Muscle of back (tissue), 13 donors: ENCODE results near the gene RAB7A. TPM values are rescaled to one million over a fixed set of nuclear protein-coding genes. Genes with fewer than 3 reads are reported as not detected.

Experiments used
- DNase-seq, 3 donors: peaks; one replicate each; pipeline versions ENCODE4 v3.0.0 to v3.0.0-alpha.2; 2013
- long read RNA-seq, 9 donors: transcript quantifications; one replicate each; lab custom pipeline, GENCODE V29; 2026
- polyA plus RNA-seq, 10 donors: library from polyadenylated mRNA; unstranded; fragments of 120-200 nt; gene quantifications; one replicate each; pipeline ENCODE4 v1.2.1, GENCODE V29; 2013; ENCODE audit not compliant: insufficient read length in 10 of 10

Gene RAB7A
- polyA plus RNA-seq = 100 to 1,000 TPM; 134 to 184 (median 145) TPM
- long read RNA-seq, donor 1, transcript RAB7A-201 (6 exons, 2,244 nt) = major isoform, 51 of 68 reads
- long read RNA-seq, donor 1, partial matches to known transcripts = 17 of 68 reads
- long read RNA-seq, donor 1, other reads (novel, unspliced or antisense) = 0 of 68 reads
- long read RNA-seq, donor 2, transcript RAB7A-201 (6 exons, 2,244 nt) = major isoform, 29 of 29 reads
- long read RNA-seq, donor 2, partial matches to known transcripts = 0 of 29 reads
- long read RNA-seq, donor 2, other reads (novel, unspliced or antisense) = 0 of 29 reads
- long read RNA-seq, donor 3 = 0 reads
- long read RNA-seq, donor 4, transcript RAB7A-201 (6 exons, 2,244 nt) = major isoform, 39 of 72 reads
- long read RNA-seq, donor 4, partial matches to known transcripts = 33 of 72 reads
- long read RNA-seq, donor 4, other reads (novel, unspliced or antisense) = 0 of 72 reads
- long read RNA-seq, donor 5, transcript RAB7A-201 (6 exons, 2,244 nt) = major isoform, 57 of 114 reads
- long read RNA-seq, donor 5, partial matches to known transcripts = 54 of 114 reads
- long read RNA-seq, donor 5, other reads (novel, unspliced or antisense) = 0 of 114 reads
- long read RNA-seq, donor 6, transcript RAB7A-201 (6 exons, 2,244 nt) = major isoform, 65 of 86 reads
- long read RNA-seq, donor 6, partial matches to known transcripts = 20 of 86 reads
- long read RNA-seq, donor 6, other reads (novel, unspliced or antisense) = 0 of 86 reads
- long read RNA-seq, donor 7, transcript RAB7A-201 (6 exons, 2,244 nt) = major isoform, 35 of 72 reads
- long read RNA-seq, donor 7, partial matches to known transcripts = 35 of 72 reads
- long read RNA-seq, donor 7, other reads (novel, unspliced or antisense) = 0 of 72 reads
- long read RNA-seq, donor 8, transcript RAB7A-201 (6 exons, 2,244 nt) = major isoform, 53 of 70 reads
- long read RNA-seq, donor 8, partial matches to known transcripts = 17 of 70 reads
- long read RNA-seq, donor 8, other reads (novel, unspliced or antisense) = 0 of 70 reads
- long read RNA-seq, donor 9, transcript RAB7A-201 (6 exons, 2,244 nt) = major isoform, 12 of 13 reads
- long read RNA-seq, donor 9, partial matches to known transcripts = 0 of 13 reads
- long read RNA-seq, donor 9, other reads (novel, unspliced or antisense) = 0 of 13 reads

DNA sequence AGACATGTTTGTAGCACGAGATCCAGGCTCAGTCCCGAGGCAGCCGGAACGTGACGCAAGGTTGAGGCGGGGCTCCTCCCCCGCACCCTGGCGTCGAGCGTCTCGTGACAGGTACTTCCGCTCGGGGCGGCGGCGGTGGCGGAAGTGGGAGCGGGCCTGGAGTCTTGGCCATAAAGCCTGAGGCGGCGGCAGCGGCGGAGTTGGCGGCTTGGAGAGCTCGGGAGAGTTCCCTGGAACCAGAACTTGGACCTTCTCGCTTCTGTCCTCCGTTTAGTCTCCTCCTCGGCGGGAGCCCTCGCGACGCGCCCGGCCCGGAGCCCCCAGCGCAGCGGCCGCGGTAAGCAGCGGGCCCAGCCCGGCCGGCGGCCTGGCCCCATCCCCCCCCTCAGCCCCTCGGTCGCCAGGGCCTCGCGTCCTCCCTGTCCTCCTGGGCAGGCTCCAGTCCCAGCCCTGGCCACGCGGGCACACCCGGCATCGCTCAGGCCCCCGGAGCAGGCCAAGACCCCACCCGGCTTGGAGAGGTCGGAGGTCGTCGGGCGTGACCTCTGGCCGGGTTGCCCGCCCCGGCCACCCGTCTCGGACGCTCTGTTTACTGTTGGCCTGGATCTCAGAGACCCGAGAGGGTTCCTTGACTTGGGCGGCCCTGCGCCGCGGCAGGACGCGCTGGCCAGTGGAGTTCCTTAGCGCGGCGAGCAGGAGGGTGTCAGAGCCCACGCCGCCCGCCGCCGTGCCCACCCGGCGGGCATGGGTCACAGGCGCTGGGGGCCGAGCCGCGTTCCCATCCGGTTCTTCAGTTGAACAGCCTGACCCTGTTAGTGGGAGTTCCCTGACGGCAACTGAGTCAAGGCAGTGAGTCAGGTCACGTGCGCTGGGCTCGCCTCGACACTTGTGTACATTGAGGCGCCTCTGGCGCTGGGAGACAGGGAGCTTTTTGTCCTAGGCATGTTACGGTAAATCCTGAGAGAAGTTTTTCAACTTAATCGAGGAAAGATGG is at the start of gene RAB7A:
TSS of gene RAB7A (plus strand) at position 161 of the 994 bp plus-strand sequence. CDS start 69,185 bp downstream, outside the sequence.
- DNase-seq = peak; percentile 98 to 99 (median 98)

DNA sequence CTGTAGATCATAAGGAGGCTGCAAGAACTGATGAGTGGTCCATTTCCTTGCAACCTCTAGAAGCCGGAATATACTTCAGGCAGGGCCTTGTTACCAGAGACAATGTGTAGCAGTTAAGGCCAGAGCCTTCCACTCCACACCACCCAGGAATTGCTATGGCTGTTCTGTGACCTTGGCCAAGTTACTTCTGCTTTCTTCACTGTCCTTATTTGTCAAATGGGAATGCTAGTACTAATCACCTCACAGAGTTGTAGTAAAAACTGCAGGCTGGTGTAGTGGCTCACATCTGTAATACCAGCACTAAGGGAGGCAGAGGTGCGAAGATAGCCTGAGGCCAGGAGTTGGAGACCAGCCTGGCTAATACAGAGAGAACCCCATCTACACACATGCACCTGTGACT is 46.6 kb upstream of the RAB7A start:
- DNase-seq = no peak

DNA sequence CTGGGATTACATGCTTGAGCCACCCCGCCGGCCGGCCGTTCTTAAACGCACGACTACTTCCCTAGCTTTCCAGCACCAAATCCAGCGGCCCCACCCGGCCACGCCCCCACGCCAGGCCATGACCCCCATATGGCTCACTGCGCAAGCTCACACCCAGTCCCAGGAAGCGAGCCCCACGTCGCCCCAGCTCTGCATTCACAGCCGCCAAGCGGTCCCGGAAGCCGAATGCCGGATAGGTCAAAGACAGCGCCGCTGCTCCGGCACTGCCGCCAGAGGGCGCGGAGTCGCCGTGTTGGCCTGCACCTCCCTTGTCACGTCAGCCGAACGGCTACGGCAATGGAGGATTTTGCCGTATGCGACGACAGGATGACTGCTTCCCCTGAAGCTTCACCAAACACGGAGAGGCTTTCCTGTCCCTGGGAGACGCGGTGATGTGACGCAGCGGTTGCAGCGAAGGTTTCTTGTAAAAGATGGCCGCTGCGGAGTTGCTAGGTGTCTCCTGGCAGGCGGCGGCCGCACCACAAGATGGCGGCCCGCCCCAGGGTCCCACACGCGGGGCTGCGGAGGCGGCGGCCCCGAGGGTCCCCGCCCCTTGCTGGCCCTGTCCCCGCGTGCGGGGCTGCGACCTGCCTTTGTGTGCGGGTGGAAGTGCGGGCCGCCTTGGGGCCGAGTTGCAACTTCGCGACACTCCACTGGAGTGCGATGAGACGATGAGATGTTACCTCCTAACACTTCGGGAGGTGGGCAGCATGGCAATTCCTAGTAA is 45.2 kb upstream of the RAB7A start:
- peak; percentile 98 to 100 (median 99) for DNase-seq

DNA sequence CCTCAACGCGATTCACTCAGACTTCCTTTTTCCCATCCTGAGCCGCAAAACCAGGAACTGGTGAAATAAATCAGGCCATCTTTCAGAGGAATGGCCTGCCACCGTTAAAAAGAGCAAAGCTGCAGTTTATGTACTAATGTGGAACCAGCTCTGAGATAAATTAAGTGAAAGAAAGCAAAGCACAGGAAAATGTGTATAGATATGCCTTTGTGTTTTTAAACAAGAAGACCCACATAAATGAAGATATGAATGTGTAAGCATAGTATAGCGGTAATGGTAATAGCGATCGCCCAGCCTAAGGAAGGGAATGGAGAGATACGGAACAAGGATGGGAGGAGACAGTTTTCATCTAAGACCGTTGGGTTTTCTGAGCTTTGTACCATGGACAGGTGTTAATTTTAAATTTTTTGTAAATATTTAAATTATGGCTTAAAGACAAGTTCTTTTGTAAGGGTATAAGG is 44.6 kb upstream of the RAB7A start:
- DNase-seq = no peak

DNA sequence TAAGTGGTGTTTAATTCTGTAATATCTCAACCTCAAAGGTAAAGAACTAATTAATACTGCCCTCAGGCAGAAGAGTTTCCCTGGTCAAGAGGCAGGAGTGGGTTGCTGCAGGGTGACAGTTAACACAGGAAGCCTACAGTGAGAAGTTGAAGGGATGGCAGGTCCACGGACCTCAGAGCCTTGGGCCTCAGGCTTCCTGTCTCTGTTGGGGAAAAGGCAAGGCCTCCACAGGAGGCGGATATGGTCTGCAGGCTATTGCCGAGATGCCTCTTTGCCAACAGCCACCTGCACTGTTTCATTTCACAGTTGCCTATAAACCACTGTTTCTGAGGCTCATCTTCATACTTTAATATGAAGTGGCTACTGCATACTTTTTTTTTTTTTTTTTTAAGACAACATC is 42.0 kb upstream of the RAB7A start:
- no peak for DNase-seq

DNA sequence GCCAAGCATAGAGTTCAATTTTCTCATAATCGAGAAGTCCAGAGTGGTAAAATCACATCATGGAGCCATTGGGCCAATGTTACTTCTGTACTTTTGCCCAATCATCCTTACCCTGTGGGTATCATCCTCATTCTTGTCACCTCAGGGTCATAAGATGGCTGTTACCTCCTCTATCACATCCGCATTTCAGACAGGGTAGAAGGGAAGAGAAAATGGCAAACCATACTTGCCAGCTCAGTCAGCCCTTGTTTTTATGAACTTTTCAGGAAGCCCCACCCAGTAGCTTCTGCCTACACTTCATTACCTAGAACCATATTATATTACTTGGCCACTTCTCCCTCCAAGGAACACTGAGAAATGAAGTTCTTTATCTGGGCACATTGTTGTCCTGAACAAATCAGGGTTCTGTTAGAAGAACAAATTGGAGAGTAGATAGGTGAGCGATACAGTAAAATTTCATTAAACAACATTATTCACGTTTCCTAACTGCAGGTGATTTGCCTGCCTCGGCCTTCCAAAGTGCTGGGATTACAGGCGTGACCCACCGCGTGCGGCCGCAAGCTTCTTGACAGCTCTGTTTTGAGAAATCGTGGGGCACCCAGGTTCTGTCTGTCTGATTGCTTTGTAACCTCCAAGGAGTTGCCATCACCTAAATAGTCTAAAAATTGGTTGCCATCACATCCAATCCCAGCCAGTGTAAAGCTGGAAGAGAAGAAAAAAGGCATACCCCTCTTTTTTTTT is 40.8 kb upstream of the RAB7A start:
- no peak for DNase-seq

DNA sequence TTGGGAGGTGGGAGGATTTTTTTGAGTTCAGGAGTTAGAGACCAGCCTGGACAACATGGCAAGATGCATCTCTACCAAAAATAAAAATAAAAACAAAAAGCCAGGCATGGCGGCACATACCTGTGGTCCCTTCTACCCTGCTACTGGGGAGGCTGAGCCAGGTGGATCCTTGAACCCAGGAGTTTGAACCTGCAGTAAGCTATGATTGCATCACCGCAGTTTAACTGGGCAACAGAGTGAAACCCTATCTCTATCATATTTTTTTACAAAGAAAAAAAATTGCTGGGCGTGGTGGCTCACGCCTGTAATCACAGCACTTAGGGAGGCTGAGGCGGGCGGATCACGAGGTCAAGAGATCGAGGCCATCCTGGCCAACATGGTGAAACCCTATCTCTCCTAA is 39.5 kb upstream of the RAB7A start:
- no peak for DNase-seq

DNA sequence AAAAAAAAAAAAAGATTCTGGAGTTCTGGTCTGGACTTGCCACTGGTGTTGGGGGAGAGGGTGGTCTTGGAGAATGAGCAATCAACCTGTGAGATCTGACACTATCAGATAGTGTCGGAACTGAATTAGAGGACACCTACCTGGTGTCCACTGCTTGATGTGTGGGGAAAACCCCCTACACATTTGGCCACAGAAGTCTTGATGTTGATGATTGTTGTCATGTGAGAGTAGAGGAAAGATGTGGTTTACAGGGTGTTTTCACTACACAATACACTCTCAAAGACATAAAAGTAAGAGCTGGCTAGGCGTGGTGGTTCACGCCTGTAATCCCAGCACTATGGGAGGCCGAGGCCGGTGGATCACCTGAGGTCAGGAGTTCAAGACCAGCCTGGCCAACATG is 36.9 kb upstream of the RAB7A start:
- no peak for DNase-seq

DNA sequence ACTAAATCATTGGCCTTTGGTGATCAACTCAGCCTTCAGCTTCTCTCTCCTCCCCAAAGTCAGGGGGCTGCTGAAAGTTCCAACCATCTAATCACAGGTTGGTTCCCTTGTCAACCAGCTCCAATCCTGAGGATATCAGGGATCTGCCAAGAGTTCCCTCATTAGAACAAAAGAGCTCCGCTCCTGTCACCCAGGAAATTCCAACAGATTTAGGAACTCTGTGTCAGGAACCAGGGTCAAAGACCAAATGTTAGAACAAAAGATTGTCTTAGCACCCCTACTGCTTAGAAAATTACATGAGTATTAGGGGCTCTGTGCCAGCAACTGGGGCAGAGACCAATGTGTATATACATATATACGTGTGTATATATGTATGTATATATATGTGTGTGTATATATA is 32.3 kb upstream of the RAB7A start:
- DNase-seq = no peak

DNA sequence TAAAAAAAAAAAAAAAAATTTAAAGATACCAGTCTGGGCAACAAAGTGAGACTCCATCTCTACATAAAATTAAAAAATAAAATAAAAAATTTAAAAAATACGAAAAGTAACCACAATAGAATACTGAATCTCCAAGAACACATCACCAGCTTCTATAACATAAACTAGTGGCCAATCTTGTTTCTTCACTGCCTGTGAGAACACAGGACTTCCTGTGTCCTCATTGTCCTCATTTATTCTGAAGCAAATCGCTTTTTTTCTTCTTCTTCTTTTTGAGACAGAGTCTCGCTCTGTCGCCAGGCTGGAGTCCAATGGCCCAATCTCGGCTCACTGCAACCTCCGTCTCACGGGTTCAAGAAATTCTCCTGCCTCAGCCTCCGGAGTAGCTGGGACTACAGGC is 28.6 kb upstream of the RAB7A start:
- DNase-seq = no peak

DNA sequence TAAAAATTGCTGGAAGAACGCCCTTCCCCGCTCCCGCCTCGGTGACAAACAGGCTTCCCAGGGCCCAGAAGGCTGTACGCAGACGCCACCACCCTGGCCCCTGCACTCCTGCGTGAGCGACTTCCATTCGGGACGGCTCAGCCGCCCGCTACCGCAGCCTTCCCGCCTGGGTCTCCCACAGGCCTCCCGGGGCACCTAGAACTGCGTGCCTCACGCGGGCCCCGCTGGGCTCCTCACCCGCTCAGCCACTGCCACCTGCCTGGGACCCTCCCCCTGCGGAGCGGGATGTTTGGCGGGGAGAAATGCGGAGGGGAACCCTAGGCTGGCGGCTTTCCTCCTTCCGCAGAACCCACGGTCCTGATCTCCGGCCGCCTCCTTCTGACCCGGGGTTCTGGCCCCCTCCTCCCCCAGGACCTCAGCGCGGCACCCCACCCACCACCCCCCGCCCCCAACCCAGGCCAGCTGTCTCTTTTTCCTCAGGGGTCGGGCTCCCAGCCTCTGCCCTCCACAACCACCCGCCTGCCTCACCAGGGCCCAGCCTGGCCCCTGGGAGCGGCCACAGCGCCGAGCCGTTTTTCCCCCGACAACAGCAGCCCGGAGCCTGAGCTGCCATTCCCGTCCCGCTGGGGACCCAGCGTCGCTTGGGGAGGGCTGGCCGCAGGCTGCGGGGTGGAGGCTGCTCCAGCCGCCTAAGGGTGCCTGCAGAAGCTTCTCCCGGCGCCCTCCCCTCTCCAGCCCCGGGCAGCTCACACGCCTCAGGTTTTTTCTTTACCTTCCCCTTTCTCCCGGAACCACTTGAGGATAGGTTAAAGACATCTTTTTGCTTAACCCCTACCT is 27.6 kb upstream of the RAB7A start:
- DNase-seq = peak in 2 of 3 donors; percentile 32 to 74

DNA sequence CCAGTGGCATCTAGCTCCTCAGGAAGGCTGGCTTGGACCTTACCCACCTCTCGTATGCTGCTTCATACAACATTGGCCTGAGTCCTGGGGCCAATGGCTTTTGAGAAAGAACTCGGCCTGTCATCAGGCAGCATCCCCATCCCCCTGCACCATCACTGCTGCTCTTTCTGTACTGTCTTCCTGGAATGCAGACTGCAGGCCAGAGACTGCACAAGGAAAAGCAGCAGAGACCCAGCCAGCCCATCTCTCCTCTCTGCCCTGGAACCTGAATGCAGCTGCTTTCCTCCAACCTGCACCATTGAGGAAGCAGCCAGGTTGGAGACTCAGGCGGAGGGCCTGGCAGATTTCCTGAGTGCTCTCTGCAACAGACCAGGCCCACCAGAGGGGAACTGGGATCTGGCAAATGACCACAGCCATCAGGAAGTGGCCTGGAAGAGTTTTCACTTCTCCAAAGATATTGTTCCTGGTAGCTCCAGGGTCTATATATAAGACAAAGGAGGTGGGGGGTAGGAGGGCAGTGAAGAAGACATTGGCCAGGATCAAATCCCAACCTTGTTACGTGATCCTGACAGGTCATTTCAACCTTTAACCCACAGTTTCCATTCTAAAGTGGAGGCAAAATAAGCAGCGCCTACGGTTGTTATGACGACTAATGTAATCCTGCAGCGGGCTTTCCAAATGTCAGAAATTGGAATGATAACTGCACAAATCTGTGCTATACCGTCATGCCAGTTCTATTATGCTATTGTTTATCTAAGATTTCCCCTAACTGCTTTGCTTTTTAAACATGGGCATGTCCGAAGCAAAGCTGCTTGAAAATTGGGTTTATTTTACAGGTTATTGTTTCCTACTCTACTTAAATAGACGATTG is 24.4 kb upstream of the RAB7A start:
- DNase-seq = peak in 2 of 3 donors; percentile 4 to 31

DNA sequence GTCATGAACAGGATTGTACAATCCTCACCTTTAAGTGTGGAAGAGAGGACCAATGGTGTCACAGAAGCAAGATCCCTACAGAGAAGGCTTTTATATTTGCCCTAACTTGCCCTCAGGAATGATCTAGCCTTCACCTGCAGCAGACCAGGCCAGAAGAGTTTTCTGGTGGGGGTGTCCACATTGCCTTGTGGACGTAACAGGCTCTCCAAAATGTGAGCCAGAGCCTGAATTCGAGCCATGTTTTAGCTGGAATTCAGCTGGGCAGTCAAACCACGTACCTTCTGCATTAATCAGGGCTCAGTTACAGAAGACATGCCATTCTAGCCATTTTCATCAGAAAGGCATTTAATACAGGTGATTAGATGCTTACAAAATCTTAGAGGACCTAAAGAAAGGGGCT is 23.6 kb upstream of the RAB7A start:
- DNase-seq = no peak

DNA sequence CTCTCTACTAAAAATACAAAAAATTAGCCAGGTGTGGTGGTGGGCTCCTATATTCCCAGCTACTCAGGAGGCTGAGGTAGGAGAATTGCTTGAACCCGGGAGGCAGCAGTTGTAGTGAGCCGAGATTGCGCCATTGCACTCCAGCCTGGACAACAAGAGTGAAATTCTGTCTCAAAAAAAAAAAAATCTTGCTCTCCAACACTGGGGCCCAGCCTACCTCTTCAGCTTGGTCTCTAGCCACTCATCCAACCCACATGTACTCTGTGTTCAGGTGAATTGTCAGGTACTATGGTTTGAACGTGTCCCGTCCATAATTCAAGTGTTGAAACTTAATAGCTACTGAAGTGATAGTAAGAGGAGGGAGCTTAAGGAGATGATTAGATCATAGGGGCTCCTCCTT is 22.4 kb upstream of the RAB7A start:
- no peak for DNase-seq

DNA sequence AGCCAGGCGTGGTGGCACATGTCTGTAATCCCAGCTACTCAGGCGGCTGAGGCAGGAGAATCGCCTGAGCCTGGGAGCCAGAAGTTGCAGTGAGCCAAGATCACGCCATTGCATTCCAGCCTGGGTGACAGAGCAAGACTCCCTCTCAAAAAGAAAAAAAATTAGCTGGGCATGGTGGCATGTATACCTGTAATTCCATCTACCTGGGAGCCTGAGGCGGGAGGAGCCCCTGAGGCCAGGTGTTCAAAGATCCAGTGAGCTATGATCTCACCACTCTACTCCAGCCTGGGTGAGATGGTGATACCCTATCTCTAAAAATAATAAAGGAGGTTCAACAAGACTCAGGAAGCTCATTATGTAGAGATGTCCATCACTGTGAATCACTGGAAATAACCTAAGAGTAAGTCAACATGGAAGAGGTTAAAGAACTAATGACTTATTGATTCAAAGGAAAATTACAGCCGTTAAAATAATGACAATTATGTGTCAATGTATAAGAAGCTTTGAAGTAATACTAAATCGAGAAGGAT is 19.8 kb upstream of the RAB7A start:
- DNase-seq = no peak

DNA sequence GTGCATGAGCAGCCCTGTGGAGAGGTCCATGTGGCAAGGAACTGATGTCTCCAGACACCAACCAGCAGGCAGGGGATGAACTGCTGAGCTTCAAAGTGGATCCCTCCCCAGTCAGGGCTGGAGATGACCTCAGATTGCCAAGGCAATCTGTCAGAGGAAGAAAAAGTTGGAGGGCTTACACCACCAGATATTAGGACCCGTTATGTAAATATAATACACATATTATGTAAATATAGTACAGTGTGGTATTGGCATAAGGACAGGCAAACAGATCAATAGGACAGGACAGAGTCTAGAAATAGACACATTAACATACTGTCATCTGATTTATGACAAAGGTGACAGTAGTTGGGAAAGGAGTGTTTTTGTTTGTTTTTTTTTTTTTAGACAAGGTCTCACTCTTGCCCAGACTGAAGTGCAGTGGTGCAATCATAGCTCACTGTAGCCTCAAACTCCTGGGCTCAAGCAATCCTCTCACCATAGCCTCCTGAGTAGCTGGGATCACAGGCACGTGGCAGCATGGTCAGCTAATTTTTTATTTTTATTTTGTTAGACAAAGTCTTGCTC is 18.0 kb upstream of the RAB7A start:
- no peak for DNase-seq

DNA sequence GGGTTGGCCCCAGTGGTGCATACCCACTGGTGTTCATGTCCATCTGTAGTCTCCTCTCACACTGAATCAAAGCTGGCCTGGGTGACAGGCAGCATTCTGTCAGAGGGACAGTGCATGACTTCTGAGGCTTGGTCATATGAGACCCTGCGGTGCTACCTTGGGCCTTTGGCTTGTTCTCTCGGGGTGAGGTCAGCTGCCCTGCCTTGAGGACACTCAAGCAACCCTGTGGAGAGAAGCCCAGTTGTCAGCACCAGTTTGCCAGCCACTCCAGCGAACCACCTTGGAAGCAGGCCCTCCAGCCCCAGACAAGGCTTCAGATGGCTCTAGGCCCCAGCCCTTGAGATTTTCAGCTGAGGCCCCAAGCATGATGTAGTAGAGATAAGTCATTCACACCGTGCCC is 16.9 kb upstream of the RAB7A start:
- DNase-seq = no peak
